8988T (cell line): ENCODE measurements around the gene WDR91.

Source experiments
- DNase-seq: peaks from one replicate; pipeline ENCODE4 v3.0.0; 2011

Gene WDR91

GRCh38 chr7:135195968-135196629 lies 15.2 kb downstream of the WDR91 start:
- no peak for DNase-seq

- DNase-seq = no peak
Observed at GRCh38 chr7:135195156-135195555, 16.2 kb downstream of the WDR91 start.

- DNase-seq = no peak
Observed at GRCh38 chr7:135194494-135195095, 16.7 kb downstream of the WDR91 start.

- no peak for DNase-seq
Observed at GRCh38 chr7:135193615-135194081, 17.7 kb downstream of the WDR91 start.

GRCh38 chr7:135192914-135193536 lies 18.3 kb downstream of the WDR91 start:
- no peak for DNase-seq

GRCh38 chr7:135190703-135191102 lies 20.6 kb downstream of the WDR91 start:
- DNase-seq = no peak

GRCh38 chr7:135189961-135190360 lies 21.4 kb downstream of the WDR91 start:
- DNase-seq = no peak

GRCh38 chr7:135189221-135189662 lies 22.1 kb downstream of the WDR91 start:
- no peak for DNase-seq

GRCh38 chr7:135188298-135188984 lies 22.9 kb downstream of the WDR91 start:
- no peak for DNase-seq

- no peak for DNase-seq
Observed at GRCh38 chr7:135186841-135187253, 24.5 kb downstream of the WDR91 start.

GRCh38 chr7:135186261-135186540 lies 25.1 kb downstream of the WDR91 start:
- DNase-seq = no peak

- no peak for DNase-seq
Observed at GRCh38 chr7:135185471-135186260, 25.7 kb downstream of the WDR91 start.

- no peak for DNase-seq
Observed at GRCh38 chr7:135184254-135184841, 27.0 kb downstream of the WDR91 start.

GRCh38 chr7:135183478-135183877 lies 27.8 kb downstream of the WDR91 start:
- DNase-seq = no peak

- DNase-seq = no peak
Observed at GRCh38 chr7:135181929-135182678, 29.2 kb downstream of the WDR91 start.

GRCh38 chr7:135181261-135181928 lies 29.9 kb downstream of the WDR91 start:
- DNase-seq = no peak

GRCh38 chr7:135180122-135180521 lies 31.2 kb downstream of the WDR91 start:
- DNase-seq = no peak

- DNase-seq = no peak
Observed at GRCh38 chr7:135179321-135179925, 31.9 kb downstream of the WDR91 start.

- no peak for DNase-seq
Observed at GRCh38 chr7:135178364-135178763, 33.0 kb downstream of the WDR91 start.

- DNase-seq = no peak
Observed at GRCh38 chr7:135177028-135177696, 34.2 kb downstream of the WDR91 start.
